Parathyroid adenoma (tissue), 2 donors: Measurements from ENCODE around the gene MVB12A.

Experiments
- H2AFZ ChIP-seq: fragments of 300-600 bp; sonication (generic); one replicate; pipeline ENCODE4 v1.7.0; 2017; ENCODE audit warnings: antibody characterized with exemption, mild to moderate bottlenecking
- H3K27ac ChIP-seq: fragments of 300-600 bp; sonication (generic); one replicate; pipeline ENCODE4 v1.7.0; 2017
- H3K27me3 ChIP-seq: fragments of 300-600 bp; sonication (generic); one replicate; pipeline ENCODE4 v1.7.0; 2017; ENCODE audit warnings: low read length; ENCODE audit not compliant: control insufficient read depth, insufficient read depth
- H3K36me3 ChIP-seq: fragments of 300-600 bp; sonication (generic); one replicate; pipeline ENCODE4 v1.7.0; 2017; ENCODE audit warnings: low read length; ENCODE audit not compliant: control insufficient read depth, insufficient read depth
- H3K4me1 ChIP-seq: fragments of 300-600 bp; sonication (generic); one replicate; pipeline ENCODE4 v1.7.0; 2017; ENCODE audit warnings: control low read depth
- H3K4me2 ChIP-seq: fragments of 300-600 bp; sonication (generic); one replicate; pipeline ENCODE4 v1.7.0; 2017; ENCODE audit warnings: low read length
- H3K4me3 ChIP-seq: fragments of 300-600 bp; sonication (generic); one replicate; pipeline ENCODE4 v1.7.0; 2017; ENCODE audit warnings: low read depth, low read length
- H3K79me2 ChIP-seq: fragments of 300-600 bp; sonication (generic); one replicate; pipeline ENCODE4 v1.7.0; 2017; ENCODE audit warnings: control low read depth
- H3K9ac ChIP-seq: fragments of 300-600 bp; sonication (generic); one replicate; pipeline ENCODE4 v1.7.0; 2017; ENCODE audit warnings: mild to moderate bottlenecking
- H3K9me3 ChIP-seq: fragments of 300-600 bp; sonication (generic); one replicate; pipeline ENCODE4 v1.7.0; 2017; ENCODE audit warnings: low read length; ENCODE audit not compliant: control insufficient read depth
- CTCF ChIP-seq: fragments of 300-600 bp; sonication (generic); IDR thresholded peaks from one replicate; pipeline ENCODE4 v1.7.0; 2017; ENCODE audit warnings: antibody characterized with exemption, mild to moderate bottlenecking
- donor health status: primary hyperparathyroidism.

The MVB12A gene

GRCh38 chr19:17390665-17391370, 29.0 kb upstream of the MVB12A start:
- Histone ChIP-seq H3K9me3 (no peaks in the 10 kb centered on the region), H3K27me3 (no peaks in the 10 kb centered on the region), H3K36me3 (no peaks in the 10 kb centered on the region), H3K4me1 (peaks cover 6% of the 10 kb centered on the region), H3K9ac (no peak overlapping the region), H3K4me3 (peak overlapping the region; percentile 70), H3K79me2 (no peaks in the 10 kb centered on the region), H3K27ac (no peak overlapping the region), H2AFZ (peak overlapping the region; percentile 86), H3K4me2 (peak overlapping the region; percentile 94)
- peak; percentile 72 for TF ChIP-seq CTCF

- peak overlapping the region; percentile 94 for H3K4me2 ChIP-seq
- H2AFZ ChIP-seq = peak overlapping the region; percentile 86
- no peak overlapping the region for H3K4me3 ChIP-seq
- TF ChIP-seq CTCF = no peak
- H3K36me3 ChIP-seq = no peaks in the 10 kb centered on the region
- no peak overlapping the region for H3K27ac ChIP-seq
- peaks cover 6% of the 10 kb centered on the region for H3K4me1 ChIP-seq
- no peaks in the 10 kb centered on the region for H3K9me3 ChIP-seq
- H3K9ac ChIP-seq = no peak overlapping the region
- no peaks in the 10 kb centered on the region for H3K27me3 ChIP-seq
- no peaks in the 10 kb centered on the region for H3K79me2 ChIP-seq
These were observed 28.3 kb upstream of the MVB12A start for GRCh38 chr19:17391371-17392151.

GRCh38 chr19:17393002-17393401, 26.8 kb upstream of the MVB12A start:
- TF ChIP-seq CTCF = no peak
- Histone ChIP-seq H3K27ac (no peak overlapping the region), H3K4me1 (peaks cover 6% of the 10 kb centered on the region), H3K36me3 (no peaks in the 10 kb centered on the region), H3K79me2 (no peaks in the 10 kb centered on the region), H3K9me3 (no peaks in the 10 kb centered on the region), H3K4me3 (no peak overlapping the region), H2AFZ (no peak overlapping the region), H3K27me3 (no peaks in the 10 kb centered on the region), H3K9ac (no peak overlapping the region), H3K4me2 (no peak overlapping the region)

- H3K4me3 ChIP-seq = no peak within 1 kb of the TSS
- H3K9ac ChIP-seq = no peak within 1 kb of the TSS
These were observed 25.9 kb upstream of the MVB12A start, which contains the start of gene CCDC194 for GRCh38 chr19:17393914-17394313. Gene CCDC194, minus strand, starts transcription at chr19:17394196. Its CDS starts 38 bp downstream, at chr19:17394158.

More at GRCh38 chr19:17393914-17394313, 25.9 kb upstream of the MVB12A start, which contains the start of gene CCDC194:
- TF ChIP-seq CTCF = no peak
- no peaks in the 10 kb centered on the region for H3K27me3 ChIP-seq
- H3K36me3 ChIP-seq = no peaks in the 10 kb centered on the region
- no peak within 1 kb of the TSS for H3K27ac ChIP-seq
- H3K9me3 ChIP-seq = no peaks in the 10 kb centered on the region
- H2AFZ ChIP-seq = no peak within 1 kb of the TSS
- no peaks in the 10 kb centered on the region for H3K79me2 ChIP-seq
- H3K4me1 ChIP-seq = peaks cover 6% of the 10 kb centered on the region
- no peak within 1 kb of the TSS for H3K4me2 ChIP-seq
